Measurements from ENCODE around the gene AMOTL2.

GRCh38 chr3:134392336-134392983 is 18.2 kb upstream of the AMOTL2 start:
- TF ChIP-seq CTCF (IDR thresholded peaks at IDR 0.05) (no peak), POLR2A (IDR thresholded peaks at IDR 0.05) (no peak)
